Coronary artery (tissue), 2 donors: ENCODE data around the gene LSAMP.

Experiments used
- DNase-seq: peaks from one replicate; pipeline ENCODE4 v3.0.0-alpha.2; 2017; ENCODE audit warnings: low spot score
- H3K27ac ChIP-seq, 2 donors: fragments of 200-600 bp; sonication (generic); one replicate each; pipeline ENCODE4 v1.5.1; 2016 to 2019
- H3K4me3 ChIP-seq: fragments of 200-600 bp; sonication (generic); 2 replicates; pipeline ENCODE4 v1.5.1; 2016; ENCODE audit warnings: mild to moderate bottlenecking, moderate library complexity
- TF ChIP-seq, protein P1 (sequence below): fragments of 200-600 bp; sonication (generic); IDR thresholded peaks from one replicate; pipeline ENCODE4 v1.5.1; 2019; ENCODE audit warnings: antibody characterized with exemption

LSAMP gene

DNA sequence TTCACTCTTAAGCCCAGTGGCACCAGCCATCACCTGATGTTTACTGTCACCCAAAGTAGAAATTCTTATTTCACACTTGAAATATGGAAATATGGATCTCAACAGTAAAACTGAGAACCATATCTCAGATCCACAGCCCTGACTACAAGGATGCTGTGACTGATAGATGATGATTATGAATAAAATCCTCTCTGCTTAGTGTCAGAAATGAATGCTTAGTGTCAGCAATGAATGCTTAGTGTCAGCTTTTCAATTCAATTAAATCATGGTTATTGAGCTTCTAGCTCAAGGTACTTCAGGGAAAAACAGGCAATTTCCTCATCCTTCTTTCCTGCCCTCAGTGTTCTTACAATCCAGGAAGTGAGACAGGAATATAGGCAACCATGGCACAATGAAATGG, 392.3 kb downstream of the LSAMP start:
- DNase-seq = no peak
- Histone ChIP-seq H3K27ac (no peak overlapping the region), H3K4me3 (no peak overlapping the region)
- TF ChIP-seq, protein P1, sequence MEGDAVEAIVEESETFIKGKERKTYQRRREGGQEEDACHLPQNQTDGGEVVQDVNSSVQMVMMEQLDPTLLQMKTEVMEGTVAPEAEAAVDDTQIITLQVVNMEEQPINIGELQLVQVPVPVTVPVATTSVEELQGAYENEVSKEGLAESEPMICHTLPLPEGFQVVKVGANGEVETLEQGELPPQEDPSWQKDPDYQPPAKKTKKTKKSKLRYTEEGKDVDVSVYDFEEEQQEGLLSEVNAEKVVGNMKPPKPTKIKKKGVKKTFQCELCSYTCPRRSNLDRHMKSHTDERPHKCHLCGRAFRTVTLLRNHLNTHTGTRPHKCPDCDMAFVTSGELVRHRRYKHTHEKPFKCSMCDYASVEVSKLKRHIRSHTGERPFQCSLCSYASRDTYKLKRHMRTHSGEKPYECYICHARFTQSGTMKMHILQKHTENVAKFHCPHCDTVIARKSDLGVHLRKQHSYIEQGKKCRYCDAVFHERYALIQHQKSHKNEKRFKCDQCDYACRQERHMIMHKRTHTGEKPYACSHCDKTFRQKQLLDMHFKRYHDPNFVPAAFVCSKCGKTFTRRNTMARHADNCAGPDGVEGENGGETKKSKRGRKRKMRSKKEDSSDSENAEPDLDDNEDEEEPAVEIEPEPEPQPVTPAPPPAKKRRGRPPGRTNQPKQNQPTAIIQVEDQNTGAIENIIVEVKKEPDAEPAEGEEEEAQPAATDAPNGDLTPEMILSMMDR = no peak

DNA sequence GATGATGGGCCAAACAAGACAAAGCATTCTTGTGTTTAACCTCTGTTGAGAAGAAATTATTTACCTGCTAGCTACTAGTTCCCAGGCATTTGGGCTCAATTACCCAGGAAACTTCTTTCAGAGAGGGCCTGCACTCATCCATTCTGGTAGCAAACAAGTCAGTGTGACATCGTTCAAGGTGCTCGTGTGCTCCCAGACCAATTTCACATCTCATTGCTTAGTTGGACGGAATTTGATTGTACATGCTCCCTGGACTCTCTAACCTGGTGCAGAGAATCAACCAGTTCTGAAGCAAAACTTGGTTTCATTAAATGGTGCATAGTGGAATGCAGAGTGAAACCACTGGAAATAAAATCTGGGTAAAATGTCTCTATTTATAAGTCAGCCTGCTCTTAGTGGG, 392.7 kb downstream of the LSAMP start:
- Histone ChIP-seq H3K4me3 (no peak overlapping the region), H3K27ac (no peak overlapping the region)
- TF ChIP-seq, protein P1 = no peak
- DNase-seq = no peak

DNA sequence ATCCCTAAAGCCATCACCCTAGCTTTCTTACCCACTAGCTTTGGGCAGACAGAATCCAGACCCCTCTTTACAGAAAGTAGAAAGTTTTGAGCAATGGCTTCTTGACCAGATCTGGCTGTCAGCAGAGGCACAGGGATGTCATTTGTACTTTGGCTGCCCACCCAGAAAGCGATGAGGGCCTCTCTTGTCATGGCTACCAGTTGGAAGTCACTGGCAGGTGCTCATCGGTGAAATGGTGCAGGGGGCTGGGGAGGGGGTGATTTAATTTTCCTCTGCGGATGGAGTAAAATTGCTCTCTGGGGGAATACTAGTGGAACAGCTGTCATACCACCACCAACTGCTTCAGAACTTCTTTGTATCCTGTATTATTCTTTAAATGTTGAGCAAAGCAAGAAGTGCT, 393.7 kb downstream of the LSAMP start:
- TF ChIP-seq, protein P1 = no peak
- Histone ChIP-seq H3K4me3 (no peak overlapping the region), H3K27ac (no peak overlapping the region)
- DNase-seq = no peak

DNA sequence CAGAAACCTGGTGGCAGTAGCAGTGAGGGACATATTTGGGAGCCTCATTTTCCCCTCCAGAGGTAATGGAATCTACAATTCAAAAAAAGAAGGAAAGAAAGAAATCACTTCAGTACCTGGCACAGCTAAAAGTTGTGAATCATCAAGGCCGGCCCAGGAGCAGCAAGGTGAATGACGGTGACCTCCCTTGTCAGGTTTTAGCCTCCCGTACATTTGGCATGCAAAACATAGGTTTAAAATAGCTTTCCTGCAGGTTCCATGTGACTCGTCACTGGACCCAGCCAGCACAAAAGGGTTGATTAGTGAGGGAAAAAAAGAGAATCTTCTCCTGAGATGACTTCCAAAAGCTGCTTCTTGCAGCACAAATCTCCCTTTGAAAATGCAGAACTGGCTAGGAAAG, 394.2 kb downstream of the LSAMP start:
- TF ChIP-seq, protein P1 = no peak
- Histone ChIP-seq H3K4me3 (no peak overlapping the region), H3K27ac (no peak overlapping the region)
- DNase-seq = no peak

DNA sequence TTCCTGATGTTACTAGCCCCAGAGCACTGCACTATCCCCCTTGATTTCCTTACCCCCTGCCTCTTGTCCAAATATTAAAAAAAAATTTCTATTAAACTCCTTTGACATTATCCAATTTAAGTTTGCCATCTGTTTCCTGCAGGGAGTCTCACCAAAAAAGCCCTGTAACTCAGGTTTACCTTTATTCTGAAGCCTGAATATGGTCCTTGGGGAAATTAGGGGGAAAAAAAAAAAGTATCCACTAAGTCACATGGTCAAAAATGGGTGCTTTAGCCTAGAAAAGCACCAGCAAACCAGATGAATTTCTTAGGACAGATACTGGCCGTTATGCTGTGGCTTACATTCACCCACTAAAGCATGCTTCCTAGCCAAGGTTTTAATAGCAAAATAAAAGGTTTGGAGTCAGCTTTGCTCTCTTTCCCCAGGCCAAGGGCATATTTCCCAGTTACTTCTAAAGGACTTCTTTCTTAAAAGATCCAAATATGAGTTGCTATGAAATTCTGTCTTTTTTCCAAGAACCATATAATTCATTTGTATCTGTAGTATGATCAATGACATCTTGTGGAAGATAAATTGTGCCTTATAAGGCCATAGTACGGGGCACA, 394.9 kb downstream of the LSAMP start:
- Histone ChIP-seq H3K4me3 (no peak overlapping the region), H3K27ac (no peak overlapping the region)
- TF ChIP-seq, protein P1 = no peak
- no peak for DNase-seq

DNA sequence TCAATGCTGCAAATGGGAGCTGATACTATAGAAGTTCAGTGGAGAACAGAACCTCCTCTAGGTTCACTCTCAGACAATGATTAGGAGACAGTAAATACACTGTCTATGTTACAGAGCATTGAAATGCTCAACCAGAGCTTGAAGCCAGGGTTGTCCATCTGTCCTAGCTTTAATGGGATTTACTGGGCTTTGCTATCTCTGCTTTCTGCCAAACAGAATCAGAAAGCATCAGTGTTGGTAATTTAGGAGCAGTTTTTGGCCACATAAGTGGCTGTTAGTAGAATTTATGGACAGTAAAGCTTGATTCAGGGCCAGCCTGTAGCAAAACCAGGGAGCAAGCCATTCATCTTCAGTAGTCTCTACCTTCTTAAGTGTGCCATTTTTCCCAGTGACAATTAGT, 396.3 kb downstream of the LSAMP start:
- Histone ChIP-seq H3K4me3 (no peak overlapping the region), H3K27ac (no peak overlapping the region)
- TF ChIP-seq, protein P1 = no peak
- no peak for DNase-seq

DNA sequence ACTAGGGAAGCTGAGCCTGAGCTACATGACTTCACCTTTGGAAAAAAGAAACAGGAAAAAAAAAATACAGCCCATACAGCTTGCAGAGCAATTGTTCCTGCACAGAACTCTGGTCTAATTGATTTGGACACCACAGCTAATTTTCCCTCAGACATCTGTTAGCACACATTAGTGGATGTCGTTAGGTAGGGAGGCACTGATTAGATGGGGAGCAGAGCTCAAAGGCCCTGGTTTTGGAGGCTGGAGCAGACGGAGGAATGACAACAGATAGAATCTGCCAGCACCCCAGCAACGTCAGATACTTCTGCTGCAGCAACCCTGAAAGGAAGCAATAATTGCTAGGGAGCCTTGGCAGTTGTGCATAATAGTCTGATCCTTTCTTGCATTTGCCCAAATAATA, 398.9 kb downstream of the LSAMP start:
- Histone ChIP-seq H3K27ac (no peak overlapping the region), H3K4me3 (no peak overlapping the region)
- TF ChIP-seq, protein P1 = no peak
- no peak for DNase-seq
